AG08396 (cell line): ENCODE results near the gene GDF15.
"Not testable (repeated sequence)": the region's sequence is repeated elsewhere in the genome, so short reads cannot be mapped to it uniquely, and the experiment has no call there.

ENCODE experiments used
- DNase-seq: peaks from one replicate; pipeline ENCODE4 v3.0.0; 2012; ENCODE audit warnings: low spot score, mixed read lengths

Gene GDF15, protein sequence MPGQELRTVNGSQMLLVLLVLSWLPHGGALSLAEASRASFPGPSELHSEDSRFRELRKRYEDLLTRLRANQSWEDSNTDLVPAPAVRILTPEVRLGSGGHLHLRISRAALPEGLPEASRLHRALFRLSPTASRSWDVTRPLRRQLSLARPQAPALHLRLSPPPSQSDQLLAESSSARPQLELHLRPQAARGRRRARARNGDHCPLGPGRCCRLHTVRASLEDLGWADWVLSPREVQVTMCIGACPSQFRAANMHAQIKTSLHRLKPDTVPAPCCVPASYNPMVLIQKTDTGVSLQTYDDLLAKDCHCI

DNA sequence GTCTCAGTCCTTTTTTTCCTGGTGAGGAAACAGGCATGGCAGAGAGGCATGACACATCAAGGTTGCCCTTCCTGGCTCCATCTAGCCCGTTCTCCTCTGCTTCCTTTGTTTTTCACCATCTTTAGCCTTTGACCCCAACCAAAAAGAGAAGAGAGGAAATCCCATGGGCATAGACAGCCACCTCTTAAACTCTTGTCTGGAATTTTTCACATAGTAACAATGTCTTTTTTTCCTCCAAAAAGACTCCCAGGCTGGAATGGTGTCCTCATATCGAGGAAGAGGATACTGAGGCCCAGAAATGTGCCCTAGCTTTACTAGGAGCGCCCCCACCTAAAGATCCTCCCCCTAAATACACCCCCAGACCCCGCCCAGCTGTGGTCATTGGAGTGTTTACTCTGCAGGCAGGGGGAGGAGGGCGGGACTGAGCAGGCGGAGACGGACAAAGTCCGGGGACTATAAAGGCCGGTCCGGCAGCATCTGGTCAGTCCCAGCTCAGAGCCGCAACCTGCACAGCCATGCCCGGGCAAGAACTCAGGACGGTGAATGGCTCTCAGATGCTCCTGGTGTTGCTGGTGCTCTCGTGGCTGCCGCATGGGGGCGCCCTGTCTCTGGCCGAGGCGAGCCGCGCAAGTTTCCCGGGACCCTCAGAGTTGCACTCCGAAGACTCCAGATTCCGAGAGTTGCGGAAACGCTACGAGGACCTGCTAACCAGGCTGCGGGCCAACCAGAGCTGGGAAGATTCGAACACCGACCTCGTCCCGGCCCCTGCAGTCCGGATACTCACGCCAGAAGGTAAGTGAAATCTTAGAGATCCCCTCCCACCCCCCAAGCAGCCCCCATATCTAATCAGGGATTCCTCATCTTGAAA is at the start of gene GDF15:
GDF15 (plus strand) TSS at position 484 of the 868 bp plus-strand sequence; CDS start at position 516, 32 bp downstream.
- peak; percentile 85 for DNase-seq

DNA sequence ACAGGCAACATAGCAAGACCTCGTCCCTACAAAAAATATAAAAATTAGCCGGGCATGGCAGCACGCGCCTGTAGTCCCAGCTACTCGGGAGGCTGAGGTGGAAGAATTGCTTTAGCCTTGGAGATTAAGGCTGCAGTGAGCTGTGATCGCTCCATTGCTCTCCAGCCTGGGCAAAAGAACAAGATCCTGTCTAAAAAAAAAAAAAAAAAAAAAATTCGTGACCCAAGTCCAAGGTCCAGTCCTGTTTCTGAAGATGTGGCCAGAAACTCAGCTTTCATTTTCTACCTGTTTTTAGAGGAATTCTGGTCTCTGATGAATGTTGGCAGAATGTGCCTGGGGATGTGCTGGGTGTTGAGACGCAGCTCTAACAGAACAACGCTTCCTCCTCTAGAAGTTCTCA is 47.4 kb upstream of the GDF15 start:
- no peak for DNase-seq

DNA sequence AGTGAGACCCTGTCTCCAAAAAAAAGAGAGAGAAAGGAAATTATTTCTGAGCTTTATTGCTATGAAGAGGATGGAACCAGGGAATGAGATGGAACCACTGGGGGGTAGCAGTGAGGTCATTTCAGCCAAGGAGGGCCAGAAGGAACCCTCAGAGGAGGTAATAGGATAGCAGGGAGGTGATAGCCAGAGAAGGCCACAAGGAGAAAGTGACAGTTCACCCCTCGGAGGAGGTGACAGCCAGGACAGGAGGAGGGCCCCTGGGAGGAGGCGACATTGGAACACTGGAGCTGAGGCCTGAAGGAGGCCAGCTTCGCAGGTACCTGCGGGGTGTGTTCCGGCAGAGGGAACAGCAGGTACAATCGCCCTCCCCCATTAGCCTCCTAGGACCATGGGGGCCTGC is 46.2 kb upstream of the GDF15 start:
- peak; percentile 45 for DNase-seq

DNA sequence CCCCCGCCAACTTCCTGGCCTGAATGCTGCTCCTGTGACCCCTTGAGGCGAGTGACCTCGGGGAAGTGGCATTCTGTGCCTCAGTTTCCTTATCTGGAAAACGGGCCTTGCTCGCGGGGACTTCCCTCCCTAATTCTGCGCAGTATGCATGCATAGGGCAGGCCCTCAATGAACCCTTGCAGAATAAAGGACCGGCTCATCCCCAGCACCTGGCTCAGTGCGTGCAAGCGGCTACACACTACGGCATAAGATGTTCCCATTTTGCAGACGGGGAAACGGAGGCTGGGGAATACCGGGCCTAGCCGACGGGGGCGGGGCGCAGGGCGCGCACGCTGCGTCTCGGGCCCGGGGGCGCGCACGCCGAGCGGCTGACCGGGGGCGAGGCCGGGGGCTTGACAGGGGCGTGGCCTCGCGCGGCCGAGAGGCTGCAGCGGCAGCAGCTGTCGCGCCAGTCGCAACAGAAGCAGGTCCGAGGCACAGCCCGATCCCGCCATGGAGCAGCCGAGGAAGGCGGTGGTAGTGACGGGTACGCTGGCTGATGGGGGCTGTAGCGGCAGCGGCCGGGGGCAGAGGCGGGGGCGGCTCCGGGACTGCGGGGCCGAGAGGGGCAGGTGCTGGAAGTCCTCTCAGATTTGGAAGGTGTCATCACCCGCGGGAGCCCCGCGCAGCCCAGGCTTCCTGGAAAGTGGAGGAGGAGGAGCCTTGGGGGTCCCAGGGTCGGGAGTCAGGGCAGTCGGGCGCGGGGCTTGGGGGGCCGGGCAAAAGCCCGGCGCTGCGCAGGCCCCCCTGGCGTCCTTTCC is 45.6 kb upstream of the GDF15 start, which contains the start of gene PGPEP1:
PGPEP1 (plus strand) TSS at position 409 of the 800 bp plus-strand sequence; CDS start at position 493, 84 bp downstream.
- DNase-seq, result peak; percentile 90

DNA sequence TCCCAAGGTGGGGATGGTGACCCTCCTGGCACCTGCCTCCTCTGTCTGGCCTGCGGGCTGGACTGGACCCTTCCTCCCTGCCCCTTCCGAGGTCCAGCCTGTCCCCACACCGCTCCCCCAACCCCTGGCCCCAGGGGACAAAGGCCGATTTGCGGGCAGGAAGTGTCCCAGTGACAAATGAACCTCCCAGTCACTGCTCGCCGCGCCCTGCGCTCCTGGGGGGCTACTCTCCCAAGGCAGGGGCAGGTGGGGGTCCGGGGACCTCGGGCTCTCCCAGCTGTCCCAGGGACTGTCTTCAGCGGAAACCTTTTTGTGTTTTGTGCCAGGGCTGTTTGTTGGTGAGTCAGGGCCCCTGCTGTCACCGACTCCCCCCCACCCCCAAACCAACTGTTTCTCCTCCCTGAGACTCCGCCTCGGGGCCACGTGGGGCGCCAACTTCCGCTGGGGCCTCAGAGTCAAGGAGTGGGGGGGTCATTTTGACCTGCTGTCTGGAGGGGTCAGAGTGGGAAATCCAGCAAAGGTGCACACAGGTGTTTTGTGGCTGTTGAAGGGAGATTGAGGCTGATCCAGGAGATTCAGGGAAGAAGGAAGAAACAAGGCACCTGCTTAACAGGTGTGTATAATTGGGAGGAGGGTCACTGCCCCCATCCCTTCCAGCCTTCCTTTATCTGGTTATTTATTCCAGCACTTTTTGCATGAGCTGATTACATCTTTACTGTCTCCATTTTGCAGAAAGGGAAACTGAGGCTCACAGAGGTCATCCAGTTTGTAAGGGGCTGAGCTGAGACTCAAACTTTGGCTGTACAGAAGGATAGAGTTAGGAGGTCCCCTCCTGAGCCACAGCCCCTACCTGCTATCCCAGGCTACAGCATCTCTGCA is 44.7 kb upstream of the GDF15 start:
- DNase-seq, result peak; percentile 80

DNA sequence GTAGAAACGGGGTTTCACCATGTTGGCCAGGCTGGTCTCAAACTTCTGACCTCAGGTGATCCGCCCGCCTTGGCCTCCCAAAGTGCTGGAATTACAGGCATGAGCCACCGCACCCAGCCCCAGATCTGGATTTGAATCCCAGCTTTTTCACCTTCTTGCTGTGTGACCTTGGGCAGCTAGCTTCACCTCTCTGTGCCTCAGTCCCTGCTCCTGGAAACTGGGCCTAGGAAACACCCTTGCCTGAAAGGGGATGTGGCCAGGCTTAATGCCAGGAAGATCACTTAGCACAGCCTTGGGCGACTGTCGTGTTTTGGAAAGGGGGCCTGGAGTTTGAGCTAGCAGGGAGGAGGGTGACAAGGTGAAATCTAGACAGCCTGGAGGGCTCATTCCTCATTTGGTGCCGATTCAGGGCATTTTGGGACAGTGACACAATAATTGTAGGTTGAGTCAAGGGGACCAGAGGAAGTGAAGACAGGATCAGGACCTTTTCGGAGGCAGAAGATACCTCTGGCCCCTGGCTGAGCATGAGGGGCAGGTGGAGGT is 43.8 kb upstream of the GDF15 start:
- DNase-seq, result no peak

DNA sequence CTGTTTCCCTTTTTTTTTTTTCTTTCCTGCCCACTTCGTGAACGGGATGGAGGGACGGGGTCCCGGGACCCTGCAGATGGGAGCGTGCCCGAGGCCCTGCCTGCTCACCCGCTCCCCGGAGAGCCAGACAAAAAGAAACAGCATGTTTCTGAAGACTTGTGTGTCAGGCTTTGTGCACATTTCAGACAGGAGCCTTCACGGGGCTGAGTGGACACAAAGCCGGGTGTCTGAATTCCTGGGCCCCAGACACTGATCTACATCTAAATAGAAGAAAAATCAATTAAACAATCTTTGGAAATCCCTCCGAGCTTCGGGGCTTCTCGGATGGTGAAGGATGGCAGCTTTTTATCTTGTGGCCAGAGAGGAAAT is 41.4 kb upstream of the GDF15 start:
- no peak for DNase-seq

DNA sequence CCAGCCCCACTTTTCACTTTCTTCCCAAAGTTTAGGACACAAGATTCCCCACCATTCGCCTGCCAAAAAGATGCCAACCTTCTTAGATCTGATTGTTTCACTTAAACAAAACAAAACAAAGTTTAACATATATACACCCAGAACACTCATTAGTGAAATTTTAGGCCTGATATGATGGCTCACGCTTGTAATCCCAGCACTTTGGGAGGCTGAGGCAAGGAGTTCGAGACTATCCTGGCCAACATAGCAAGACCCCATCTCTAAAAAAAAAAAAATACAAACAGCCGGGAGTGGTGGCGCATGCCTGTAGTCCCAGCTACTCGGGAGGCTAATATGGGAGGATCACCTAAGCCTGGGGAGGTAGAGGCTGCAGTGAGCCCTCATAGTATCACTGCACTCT is 40.7 kb upstream of the GDF15 start:
- DNase-seq, result no peak

DNA sequence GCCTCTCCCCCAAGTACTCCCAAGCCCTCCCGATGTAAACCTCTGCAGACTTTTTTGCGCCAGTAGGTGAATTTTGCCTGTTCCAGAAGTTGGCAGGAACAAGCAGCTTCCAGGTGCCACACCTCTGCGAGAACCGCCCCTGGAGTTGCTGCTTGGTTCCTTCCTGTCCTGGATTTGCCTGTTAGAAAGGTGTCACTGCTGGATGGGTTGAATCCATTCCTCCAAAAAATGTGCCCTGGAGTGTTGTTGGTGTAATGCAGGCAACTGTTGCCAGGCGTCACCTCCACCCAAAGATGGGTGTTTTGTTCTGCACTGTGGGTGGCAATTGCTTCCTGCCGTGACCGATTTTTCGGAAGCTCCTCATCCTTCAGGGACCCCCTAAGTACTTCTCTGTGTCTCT is 39.9 kb upstream of the GDF15 start:
- no peak for DNase-seq

DNA sequence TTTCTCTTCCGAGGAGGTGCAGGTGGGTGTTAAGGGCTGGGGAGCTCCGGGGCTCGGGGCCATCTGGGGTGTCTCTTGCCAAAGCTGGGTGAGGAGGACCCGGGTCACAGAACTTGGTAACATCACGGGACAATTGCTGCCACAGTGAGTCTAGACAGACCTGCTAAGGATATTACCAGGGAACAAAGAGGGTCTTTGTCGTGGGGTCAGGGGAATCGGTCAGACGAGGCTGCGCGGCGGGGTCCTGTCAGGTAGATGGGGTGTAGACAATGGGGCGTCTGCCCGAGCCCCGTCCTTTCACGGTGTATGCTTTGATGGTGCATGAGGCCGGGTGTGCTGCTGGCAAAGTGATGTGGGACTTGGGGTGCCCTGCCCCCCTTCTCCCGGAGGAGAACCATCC is 37.8 kb upstream of the GDF15 start:
- DNase-seq, result no peak

DNA sequence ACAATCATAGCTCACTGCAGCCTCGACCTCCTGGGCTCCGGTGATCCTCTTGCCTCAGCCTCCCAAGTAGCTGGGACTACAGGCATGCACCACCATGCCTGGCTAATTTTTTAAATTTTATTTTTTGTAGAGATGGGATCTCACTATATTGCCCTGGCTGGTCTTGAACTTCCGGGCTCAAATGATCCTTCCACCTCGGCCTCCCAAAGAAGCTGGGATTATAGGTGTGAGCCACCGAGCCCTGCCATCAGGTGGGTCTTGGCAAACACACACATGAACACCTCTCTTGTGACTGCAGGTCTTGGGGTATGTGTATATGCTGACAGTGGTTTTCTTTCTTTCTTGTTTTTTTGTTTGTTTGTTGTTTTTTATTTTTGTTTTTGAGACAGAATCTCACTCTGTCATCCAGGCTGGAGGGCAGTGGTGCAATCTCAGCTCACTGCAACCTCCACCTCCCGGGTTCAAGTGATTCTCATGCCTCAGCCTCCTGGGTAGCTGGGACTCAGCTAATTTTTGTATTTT is 37.1 kb upstream of the GDF15 start:
- not testable (repeated sequence) for DNase-seq

DNA sequence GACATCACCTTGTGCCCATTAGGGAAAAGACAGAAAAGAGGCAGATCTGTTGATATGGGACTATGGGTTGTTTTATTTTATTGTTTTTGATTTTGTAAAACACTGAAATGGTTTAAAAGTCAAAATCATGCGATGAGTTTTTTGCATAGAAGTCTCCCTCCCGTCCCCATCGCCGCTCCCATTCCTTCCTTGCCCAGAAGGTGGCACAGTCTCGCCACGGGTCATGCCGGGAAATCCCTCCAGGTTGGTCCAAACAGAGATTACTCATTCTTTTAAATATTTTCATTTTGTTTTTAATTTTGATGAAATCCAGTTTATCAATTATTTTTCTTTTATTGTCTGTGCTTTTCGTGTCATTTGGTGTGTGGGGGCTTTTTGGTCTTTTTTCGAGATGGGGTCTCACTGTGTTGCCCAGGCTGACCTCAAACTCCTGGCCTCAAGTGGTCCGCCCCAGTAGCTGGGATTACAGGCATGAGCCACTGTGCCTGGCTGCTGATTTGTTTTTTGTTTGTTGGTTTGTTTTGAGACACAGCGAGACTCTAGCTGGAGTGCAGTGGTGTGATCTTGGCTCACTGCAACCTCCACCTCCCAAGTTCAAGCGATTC is 36.3 kb upstream of the GDF15 start:
- DNase-seq, result peak; percentile 78

DNA sequence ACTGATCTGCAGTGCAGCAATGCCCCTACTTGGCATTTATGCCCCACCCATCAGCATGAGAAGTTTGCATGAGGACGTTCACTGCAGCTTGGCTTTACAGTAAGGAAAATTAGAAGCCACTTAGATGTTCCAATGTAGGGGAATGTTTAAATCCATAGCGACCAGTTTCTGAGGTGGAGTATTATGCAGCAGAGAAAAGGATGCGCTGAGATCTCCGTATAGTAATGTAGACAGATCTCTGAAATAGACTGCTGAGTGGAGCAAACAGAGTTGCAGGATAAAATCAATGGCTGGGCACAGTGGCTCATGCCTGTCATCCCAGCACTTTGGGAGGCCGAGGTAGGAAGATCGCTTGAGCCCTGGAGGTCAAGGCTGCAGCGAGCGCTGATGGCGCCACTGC is 35.5 kb upstream of the GDF15 start:
- DNase-seq, result no peak

DNA sequence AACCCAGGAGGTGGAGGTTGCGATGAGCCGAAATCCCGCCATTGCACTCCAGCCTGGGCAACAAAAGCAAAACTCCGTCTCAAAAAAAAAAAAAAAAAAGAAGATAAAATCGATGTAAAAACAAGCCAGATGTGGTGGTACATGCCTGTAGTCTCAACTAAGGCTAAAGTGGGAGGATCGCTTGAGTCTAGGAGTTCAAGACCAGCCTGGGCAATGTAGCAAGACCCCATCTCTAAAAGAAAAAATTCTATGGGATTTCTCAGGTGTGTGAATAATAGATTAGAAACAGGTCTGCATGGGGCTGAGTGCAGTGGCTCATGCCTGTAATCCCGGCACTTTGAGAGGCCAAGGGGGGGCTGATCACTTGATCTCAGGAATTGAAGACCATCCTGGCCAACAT is 34.4 kb upstream of the GDF15 start:
- no peak for DNase-seq

DNA sequence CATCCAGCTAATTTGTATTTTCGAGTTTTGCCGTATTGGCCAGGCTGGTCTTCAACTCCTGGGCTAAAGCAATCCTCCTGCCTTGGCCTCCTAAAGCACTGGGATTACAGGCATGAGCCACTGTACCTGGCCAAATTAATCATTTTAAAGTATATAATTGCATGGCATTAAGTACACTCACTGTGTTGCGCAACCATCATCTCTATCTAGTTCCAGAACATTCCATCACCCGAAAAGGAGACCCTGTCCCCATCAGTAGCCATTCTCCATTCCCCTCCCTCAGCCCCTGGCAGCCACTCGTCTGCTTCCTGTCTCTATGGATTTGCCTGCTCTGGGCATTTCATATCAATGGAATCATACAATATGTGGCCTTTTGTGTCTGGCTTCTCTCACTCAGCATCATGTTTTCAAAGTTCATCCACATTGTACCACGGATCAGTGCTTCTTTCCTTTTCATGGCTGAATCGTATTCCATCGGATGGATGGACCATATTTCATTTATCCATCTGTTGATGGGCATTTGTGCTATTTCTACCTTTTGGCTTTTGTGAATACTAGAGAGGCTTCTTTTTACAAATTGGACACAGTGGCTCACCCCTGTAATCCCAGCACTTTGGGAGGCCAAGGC is 32.5 kb upstream of the GDF15 start:
- DNase-seq, result no peak

DNA sequence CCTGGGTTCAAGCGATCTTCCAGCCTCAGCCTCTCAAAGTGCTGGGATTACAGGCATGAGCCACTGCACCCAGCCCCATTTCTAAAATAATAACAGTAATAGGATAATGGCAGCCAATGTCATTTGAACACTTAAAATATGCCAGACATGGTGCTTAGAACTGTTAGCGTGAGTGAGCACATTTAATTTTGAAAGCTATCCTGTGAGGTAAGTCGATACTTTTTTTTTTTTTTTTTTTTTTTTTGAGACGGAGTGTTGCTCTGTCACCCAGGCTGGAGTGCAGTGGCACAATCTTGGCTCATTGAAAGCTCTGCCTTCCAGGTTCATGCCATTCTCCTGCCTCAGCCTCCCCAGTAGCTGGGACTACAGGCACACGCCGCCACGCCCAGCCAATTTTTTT is 31.2 kb upstream of the GDF15 start:
- DNase-seq, result not testable (repeated sequence)

DNA sequence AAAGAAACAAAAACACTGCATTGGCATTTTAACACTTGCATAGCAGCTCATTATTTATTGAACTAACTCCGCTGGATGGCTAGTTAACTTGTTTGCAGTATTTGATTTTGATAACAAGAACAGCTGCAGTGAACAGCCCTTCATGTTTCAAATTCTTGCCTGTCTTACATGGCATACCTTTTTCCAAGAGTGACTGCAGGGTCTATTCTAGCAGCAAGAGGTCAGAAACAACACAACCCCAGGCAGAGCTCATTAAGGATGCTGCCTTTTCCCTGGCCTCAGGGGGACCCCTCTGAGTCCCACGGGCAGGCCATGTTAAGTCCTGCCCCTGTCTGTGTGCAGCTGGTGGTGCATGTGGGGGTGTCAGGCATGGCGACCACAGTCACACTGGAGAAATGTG is 28.9 kb upstream of the GDF15 start:
- DNase-seq, result no peak

DNA sequence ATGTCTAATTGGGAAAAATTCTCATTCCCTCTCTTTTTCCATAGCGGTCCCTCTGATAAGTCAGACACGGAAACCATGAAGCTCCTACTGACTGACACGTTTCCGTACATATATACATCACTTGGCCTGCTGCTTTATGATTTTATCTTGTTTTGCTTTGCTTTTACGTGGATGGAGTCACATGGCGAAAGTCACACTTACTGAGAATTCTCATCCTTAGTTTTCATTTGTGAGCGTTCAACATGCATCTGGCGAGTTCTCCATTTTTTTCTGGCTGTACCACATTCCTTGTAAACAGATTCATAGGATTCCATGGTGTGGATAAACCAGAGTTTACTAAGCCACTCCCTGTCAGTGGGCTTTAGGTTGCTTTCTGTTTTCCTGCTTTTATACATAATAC is 24.3 kb upstream of the GDF15 start:
- DNase-seq, result no peak

DNA sequence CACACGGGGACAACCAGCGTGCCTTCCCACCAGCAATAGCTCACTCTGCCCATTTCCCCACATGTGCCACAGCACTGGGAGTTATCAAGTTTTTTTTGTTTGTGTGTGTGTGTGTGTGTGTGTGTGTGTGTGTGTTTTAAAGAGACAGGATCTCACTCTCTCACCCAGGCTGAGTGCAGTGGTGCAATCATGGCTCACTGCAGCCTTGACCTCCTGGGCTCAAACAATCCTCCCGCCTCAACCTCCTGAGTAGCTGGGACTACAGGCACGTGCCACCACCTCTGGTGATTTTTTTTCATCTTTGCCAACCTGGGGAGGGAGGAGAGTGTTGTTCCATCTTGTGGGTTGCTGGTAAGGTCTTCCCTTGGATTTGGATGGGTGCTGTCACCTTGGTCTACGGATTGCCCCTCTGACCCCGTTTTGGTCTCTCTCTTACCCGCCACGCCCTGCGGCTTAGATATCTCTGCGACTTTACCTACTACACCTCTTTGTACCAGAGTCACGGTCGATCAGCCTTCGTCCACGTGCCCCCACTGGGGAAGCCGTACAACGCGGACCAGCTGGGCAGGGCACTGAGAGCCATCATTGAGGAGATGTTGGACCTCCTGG is 22.9 kb upstream of the GDF15 start:
- no peak for DNase-seq

DNA sequence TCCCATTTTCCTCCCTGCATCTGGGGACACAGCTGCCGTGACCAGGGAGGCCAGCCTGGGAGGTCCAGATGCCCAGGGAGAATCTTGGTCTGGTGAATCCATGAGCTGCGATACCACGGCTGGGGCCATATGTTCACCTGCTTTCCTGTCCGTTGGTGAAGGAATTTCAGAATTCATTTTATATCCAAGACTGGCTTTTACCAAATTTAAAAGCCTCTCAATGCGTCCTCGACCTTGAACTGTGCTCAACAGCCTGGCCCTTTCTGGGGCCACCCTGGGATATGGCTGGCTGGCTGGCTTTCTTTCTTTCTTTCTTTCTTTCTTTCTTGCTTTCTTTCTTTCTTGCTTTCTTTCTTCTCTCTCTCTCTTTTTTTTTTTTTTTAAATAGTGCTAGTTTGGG is 22.2 kb upstream of the GDF15 start:
- DNase-seq, result no peak
